GM21526 (cell line): ENCODE measurements around the gene RPL38.

ENCODE experiments used
- ATAC-seq: cut with Tn5 transposase; IDR thresholded peaks from one replicate; pipeline ENCODE4 v1.9.1; 2021; ENCODE audit warnings: moderate library complexity; ENCODE audit not compliant: unreplicated experiment, low FRiP score

RPL38 gene

GRCh38 chr17:74223901-74224300, 20.4 kb downstream of the RPL38 start:
- ATAC-seq, result no peak

DNA sequence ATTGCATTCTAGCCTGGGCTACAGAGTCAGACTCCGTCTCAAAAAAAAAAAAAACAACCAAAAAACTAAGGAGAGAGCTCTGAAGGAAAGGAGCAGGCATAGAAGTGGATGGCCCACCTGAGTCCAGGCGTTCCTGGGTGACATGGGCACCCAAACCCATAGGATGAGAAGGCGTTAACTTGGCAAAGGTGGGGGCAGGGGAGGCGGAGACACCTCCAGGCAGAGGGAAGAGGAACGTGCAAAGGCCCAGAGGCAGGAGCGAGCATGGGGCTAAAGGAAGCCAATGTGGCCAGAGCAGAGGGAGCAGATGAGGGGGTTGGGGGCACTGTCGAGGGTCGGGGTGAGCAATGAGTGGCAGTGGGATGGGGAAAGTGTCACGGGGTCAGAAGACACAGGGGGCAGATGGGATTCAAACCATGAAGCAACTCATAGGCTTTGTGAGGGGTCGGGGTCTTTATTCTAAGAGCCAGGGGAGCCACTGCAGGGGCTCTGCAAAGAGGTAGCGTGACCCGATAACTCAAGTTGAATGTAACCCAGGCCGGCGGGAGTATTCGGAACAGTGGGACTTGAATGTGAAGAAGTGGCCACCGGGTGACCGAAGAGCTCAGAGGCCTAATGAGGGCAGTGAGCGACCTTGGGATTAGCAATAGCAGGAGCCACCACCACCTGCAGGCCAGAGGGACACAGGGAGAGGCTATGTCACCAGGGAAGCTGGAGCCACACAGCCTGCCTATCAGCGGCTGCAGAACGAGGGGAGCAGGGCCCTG, 21.7 kb downstream of the RPL38 start:
- no peak for ATAC-seq

DNA sequence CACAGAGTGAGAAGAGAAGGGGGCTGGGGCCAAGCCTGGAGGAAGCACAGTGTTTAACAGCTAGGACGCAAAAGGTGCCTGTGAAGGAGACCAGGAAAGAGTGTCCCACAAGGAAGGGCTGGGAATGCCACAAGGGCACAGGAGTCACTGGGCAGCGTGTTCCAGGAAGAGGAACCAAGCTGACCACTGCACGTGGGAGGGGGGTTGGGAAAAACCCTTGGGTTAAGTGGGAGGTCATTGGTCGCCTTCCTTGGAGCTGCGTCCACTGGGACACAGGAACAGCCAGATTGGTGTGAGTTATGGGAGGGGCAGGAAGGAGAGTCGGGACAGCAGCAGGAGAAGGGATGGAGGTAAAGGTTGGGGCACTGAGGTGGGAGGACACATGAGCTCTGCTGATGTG, 22.8 kb downstream of the RPL38 start:
- ATAC-seq, result no peak

DNA sequence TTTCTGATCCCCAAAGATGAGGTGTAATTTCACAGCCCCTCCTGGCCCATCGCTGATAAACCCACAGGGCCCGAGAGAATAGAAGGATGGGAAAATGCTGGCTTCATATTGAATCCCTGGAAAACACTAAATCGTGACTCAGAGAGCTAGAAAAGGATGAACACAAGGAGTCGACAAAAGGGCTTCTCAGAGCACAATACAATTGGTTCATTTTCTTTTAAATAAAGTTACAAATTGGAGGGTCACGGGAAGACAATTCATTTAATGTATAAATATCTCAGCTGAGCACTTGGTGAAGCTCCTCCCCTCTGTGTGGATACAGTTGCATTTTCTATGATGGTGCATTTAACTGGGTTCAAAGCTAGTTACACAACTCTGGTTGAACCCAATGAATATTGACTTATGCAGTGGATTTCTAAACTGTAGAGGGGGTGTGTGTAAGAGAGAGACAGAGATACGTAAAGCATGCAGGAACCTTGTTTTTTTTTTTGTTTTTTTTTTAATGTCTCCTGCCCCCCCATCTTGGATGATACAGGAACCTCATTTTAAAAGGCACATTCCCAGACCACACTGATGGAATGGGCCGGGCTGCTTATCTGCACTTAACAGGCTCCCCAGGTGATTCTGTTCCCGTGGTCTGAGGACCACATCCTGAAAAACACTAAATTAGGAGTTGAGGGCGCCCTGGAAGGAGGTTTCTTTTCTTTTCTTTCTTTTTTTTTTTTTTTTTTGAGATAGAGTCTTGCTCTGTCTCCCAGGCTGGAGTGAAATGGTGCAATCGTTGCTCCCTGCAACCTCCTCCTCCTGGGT, 24.0 kb downstream of the RPL38 start:
- ATAC-seq, result no peak

- ATAC-seq, result no peak
Measured at GRCh38 chr17:74228306-74228978, 25.0 kb downstream of the RPL38 start.

DNA sequence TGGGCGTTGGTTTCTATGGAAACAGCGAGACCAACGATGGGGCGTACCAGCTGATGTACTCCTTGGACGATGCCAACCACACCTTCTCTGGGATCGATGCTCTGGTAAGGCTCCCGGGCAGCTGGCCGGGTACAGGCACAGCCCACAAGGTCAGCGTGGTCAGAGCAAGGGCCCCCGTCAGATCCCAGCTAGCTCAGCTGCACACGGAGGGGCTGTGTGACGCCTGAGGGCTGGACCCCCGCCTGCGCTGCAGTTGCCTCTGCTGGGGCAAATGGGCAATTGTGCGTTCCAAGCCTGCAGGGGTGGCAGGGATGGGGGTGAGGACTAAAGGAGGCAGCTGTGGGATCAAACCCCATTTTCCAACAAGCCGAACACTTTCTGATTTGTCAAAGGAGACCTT, 27.4 kb downstream of the RPL38 start:
- no peak for ATAC-seq

DNA sequence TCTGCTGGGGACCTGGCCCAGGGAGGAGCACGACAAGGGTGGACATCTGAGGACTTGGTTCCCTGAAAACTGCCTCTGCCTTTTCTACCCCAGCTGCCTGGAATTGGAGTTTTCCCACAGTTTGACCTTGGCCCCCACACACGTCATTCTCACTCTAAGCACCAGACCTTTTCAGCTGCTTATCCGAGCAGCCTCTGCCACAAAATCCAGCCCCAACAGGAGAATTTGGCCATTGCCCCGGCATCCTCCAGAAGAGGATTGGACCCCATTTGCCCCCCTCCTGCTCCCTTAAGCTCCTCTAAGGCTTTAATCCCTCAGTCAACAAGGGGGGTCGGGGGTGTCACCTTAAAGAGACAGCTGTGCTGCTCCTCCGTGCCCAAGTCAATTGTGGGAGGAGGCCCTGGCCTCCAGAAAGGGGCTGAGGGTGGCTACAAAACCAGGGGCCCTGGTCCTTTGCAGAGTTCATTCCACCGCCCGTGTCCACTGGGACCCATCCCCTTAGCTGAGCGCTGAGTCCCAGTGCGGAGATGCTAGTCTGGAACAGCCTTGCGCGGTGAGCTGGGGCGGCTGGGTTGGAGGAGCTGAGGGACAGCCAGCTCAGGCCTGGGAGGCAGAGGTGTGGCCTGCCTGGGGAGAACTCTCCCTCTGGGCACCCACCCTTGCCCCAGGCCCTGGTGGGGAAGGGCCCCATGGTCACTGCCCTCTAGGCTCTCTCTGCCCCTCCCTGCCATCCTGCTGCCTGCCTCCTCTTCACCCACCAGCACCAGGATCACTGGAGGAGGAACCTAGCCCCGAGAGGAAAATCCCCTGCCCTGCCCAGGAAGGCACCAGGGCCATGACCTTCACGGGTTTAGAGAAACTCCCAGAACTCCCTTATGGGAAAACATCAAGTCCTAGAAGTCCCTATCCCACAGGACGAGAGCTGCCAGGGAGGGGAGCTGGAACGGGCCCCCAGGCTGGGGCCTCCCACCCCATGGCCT, 28.7 kb downstream of the RPL38 start:
- ATAC-seq, result no peak

GRCh38 chr17:74233937-74234336, 30.5 kb downstream of the RPL38 start:
- no peak for ATAC-seq

- no peak for ATAC-seq
Measured at GRCh38 chr17:74234486-74234885, 31.0 kb downstream of the RPL38 start.

DNA sequence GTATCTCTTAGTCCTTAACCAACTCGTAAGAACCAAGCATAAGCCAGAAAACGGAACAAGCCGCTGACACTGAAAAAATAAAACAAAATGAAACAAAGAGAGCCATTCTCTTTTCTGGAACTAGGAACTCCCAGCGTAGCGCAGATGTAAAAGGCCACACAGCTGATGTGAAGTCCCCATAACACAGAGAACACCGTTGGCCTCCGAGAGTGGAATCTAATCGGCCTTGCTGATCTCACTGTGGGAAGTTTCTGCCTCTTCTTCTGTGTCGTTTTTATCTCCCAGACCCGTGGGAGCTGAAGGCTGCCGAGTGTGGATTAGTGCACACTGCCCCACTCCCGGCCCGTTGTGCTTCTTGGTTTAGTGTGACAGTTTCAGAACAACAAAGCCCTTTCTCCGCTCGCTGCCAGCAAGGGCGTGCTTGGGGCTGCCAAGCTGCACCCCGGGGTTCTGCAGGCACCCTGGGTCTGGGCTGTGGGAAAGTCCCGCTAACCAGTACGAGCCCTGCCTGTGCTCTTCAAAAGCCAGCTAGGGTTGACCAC, 31.6 kb downstream of the RPL38 start:
- ATAC-seq, result no peak

DNA sequence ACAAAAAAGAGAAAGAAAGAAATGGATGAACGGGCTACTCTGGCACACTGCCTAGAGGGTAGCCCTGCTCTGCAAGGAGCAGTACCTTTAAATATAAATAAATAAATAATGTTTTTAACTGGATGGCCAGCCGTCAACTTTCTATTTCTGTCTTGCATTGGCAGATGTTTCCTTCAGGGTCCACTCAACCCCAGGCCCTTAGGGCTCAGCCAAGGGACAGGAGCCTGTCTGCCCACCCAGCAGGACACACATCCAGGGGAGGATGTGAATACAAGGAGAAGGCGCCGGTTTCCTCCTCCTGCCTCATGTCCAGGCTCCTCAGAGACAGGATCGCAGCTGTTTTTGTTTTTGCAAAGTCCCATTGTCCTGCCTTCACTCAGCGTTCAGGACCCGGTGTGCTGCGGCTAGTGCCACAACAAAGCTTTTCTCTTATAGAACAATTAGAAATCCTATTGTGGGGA, 32.5 kb downstream of the RPL38 start:
- ATAC-seq, result no peak

GRCh38 chr17:74237321-74237720, 33.8 kb downstream of the RPL38 start:
- no peak for ATAC-seq

GRCh38 chr17:74239172-74239571, 35.7 kb downstream of the RPL38 start:
- no peak for ATAC-seq

DNA sequence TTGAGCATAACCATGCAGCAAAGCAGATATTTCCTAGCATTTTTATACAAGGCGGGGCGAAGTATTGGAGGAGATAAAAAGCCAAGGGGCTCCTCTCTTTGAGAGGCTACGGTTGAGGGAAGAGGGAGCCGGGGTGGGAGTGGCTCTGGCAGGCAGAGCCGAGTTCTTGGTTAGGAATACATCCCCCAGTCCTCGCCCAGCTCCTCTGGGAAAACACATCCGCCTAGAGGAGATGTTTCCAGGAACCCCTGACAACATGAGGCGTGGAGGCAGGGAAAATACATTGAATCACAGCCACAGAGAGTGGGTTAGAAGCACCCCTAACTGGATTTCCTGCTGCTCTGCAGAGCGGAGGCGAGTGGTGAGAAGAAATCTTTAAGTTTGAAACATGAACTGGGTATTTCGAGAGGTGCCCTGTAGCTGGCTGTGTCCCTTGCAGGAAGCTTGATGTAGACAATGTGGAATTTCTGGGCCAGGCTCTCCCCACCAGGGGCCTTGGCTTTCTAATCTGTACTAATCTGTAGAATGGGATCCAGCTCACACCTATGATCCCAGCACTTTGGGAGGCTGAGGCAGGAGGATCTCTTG, 37.2 kb downstream of the RPL38 start:
- ATAC-seq, result no peak

DNA sequence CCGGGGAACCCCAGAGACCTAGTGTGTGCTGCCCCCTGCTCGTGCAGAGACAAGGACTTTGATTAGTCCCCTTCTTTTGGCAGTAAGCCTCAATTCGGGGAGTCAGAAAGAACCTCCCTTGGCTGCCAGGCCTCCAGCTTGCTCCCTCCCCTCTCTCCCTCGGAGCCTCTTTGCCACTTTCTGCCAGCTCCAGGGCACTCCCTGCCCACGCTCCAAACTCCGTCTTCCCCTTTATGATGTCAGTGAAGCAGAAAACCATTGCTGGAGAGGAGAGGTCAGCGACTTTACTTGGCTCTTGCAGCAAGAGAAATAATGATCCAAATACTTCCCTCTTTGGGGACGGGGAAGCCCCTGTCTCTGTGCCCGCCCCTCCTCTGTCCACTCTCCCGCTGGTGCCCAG, 38.0 kb downstream of the RPL38 start:
- ATAC-seq, result no peak

DNA sequence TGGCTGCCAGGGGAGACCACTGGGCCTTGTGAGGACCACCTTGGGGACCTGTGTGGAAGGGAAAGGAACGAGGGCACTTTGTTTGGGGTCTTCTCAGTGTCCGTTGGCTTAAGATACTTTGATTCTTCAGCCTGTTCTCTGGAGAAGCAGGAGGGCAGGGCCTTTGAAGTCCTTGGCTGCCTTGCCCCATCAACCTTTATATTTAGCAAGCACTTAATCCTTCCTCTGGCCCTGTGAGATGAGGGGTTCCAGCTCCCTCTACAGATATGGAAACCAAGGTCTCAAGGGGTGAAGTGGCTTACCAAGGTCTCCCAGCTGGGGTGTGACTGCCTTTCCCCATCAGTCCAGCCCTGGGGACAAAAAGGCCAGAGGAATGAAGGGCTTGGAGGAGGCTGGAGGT, 38.4 kb downstream of the RPL38 start:
- ATAC-seq, result no peak

DNA sequence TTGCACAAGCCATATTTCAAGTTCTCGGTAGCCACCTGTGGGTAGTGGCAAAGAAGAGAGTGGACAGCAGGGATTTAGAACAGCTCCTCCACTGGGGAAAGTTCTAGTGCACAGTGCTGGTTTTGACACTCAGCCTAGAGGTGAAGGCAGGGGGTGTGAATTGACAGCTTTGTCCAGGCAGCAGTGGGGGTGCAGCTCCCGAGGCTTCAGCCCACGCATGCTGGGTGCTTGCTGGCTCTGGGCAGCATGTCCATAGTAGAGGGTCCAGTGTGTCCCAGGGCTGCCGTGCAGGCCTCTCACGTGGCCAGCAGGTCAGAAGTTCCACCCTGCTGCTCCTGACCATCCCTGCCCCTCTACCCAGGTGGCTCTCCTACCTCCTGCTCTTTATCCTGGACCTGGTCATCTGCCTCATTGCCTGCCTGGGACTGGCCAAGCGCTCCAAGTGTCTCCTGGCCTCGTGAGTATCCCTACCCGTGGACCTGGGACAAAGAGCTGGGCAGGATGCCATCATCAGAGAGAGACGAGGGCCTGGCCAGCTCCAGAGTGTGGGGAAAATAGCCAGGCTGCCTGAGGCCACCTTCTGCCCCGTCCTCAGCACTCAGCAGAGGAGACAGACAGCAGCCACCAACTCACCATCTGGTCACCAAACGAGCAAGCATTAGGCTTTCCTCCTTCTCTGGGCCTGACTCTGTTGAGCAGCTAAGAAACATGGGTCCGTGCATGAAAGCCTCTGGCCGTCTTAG, 39.7 kb downstream of the RPL38 start:
- no peak for ATAC-seq

DNA sequence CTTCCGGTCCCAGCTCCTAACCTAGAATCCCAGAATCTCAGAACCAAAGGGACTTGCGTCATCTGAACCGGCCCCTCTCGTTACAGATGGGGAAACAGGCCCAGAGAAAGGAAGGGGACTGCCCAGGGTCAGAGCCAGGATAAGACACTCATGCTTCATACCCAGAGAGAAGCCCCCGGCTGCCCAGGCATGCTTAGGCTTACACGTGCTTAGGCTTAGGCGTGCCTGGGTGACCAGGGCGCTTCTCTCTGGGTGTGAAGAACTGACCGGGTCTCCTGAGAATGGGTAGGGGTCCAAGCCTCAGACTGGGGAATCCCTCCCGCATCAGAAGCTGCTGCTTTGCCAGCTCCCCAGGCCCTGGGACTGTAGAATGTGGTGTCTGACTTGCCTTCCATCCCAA, 40.6 kb downstream of the RPL38 start:
- ATAC-seq, result no peak

DNA sequence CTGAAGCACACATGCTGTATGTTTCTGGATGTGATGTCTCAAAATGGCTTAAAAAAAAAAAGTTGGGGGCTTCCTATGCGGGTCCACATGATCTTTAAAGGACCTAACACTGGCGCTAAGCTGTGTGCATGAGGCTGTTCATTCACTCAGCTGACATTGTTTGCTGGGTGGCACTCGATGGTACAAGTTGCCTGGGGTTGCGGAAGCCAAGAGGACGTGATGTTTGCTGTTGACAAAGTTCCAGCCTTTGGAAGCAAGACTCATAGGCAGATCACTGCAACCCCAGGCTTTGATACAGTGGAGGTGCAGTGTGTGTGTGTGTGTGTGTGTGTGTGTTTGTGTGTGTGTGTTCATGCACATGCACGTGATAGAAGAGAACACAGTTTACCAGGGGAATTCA, 41.1 kb downstream of the RPL38 start:
- ATAC-seq, result no peak
